Measurements from ENCODE around the gene PTMS. TPM values are rescaled to one million over a fixed set of nuclear protein-coding genes. Genes with fewer than 3 reads are reported as not detected.
A peak's percentile ranks its signal among the peaks of the same experiment; 100 is the strongest.

The PTMS gene
- total and polyA plus RNA-seq, 8 donors: 41.0 to 276 (median 77.5) TPM

GRCh38 chr12:6786416-6787094, 20.4 kb downstream of the PTMS start:
- ATAC-seq (no peak), FAIRE-seq (no peak), DNase-seq (no peak)
- Histone ChIP-seq H3K4me1 (no peaks in the 10 kb centered on the region), H3K27ac (no peak overlapping the region), H3K36me3 (no peaks in the 10 kb centered on the region), H3K27me3 (no peaks in the 10 kb centered on the region), H3K4me3 (no peak overlapping the region), H3K9me3 (no peaks in the 10 kb centered on the region)
- WGBS, 2 donors: 66 to 76% methylated on average over 9 of the region's 9 CpGs
- intact Hi-C loops (cut with DNase I): no loop called here
- TF ChIP-seq CTCF (IDR thresholded peaks at IDR 0.05): no peak

GRCh38 chr12:6787309-6787708, 21.1 kb downstream of the PTMS start:
- 90 to 92% methylated on average over 5 of the region's 5 CpGs for WGBS, 2 donors
- Histone ChIP-seq H3K9me3 (no peaks in the 10 kb centered on the region), H3K4me1 (no peaks in the 10 kb centered on the region), H3K4me3 (no peak overlapping the region), H3K27me3 (no peaks in the 10 kb centered on the region), H3K36me3 (no peaks in the 10 kb centered on the region), H3K27ac (no peak overlapping the region)
- TF ChIP-seq CTCF (IDR thresholded peaks at IDR 0.05): no peak
- intact Hi-C loops (cut with DNase I): no loop called here
- ATAC-seq (no peak), DNase-seq (no peak), FAIRE-seq (no peak)

- ATAC-seq (peak in 3 of 4 donors; percentile 48 to 76 (median 73)), DNase-seq (peak in 1 of 6 donors; percentile 28), FAIRE-seq (no peak)
- TF ChIP-seq CTCF (IDR thresholded peaks at IDR 0.05): no peak
- WGBS, 2 donors: 60 to 61% methylated on average over 18 of the region's 18 CpGs
- Histone ChIP-seq H3K4me3 (peak within 1 kb of the TSS in 1 of 4 donors; percentile 20), H3K27ac (peak within 1 kb of the TSS in 1 of 4 donors; percentile 30), H3K4me1 (no peaks in the 10 kb centered on the region), H3K9me3 (no peaks in the 10 kb centered on the region), H3K27me3 (no peaks in the 10 kb centered on the region), H3K36me3 (no peaks in the 10 kb centered on the region)
- intact Hi-C loops (cut with DNase I): no loop called here
Observed at GRCh38 chr12:6788972-6789924, 23.1 kb downstream of the PTMS start, which contains the start of gene CD4. Gene CD4, plus strand, starts transcription at chr12:6789528. Its CDS starts 10,611 bp downstream, at chr12:6800139.

GRCh38 chr12:6790496-6791150, 24.5 kb downstream of the PTMS start:
- Histone ChIP-seq H3K4me3 (no peak overlapping the region), H3K4me1 (no peaks in the 10 kb centered on the region), H3K27me3 (no peaks in the 10 kb centered on the region), H3K27ac (no peak overlapping the region), H3K9me3 (no peaks in the 10 kb centered on the region), H3K36me3 (no peaks in the 10 kb centered on the region)
- intact Hi-C loops (cut with DNase I): no loop called here
- 68 to 80% methylated on average over 12 of the region's 12 CpGs for WGBS, 2 donors
- no peak for TF ChIP-seq CTCF (IDR thresholded peaks at IDR 0.05)
- ATAC-seq (no peak), FAIRE-seq (no peak), DNase-seq (no peak)

Data from pancreas (tissue), 10 donors.